Fibroblast of lung (primary cell): ENCODE results near the gene SCD5. TPM values are rescaled to one million over a fixed set of nuclear protein-coding genes. Genes with fewer than 3 reads are reported as not detected.

Experiments used
- DNase-seq, 2 donors: peaks; one replicate each; pipeline versions ENCODE4 v3.0.0 to v3.0.0-alpha.2; 2010; ENCODE audit warnings: low read depth in 2 of 2
- H2AFZ ChIP-seq: 2 replicates; pipeline ENCODE4 v1.5.1; 2012; ENCODE audit warnings: low read length, control low read depth, inconsistent platforms
- H3K27ac ChIP-seq: 2 replicates; pipeline ENCODE4 v1.5.1; 2011; ENCODE audit warnings: low read length, control low read depth; ENCODE audit not compliant: insufficient read depth
- H3K27me3 ChIP-seq: 2 replicates; pipeline ENCODE4 v1.5.1; 2011; ENCODE audit warnings: mild to moderate bottlenecking, low read length; ENCODE audit not compliant: control insufficient read depth, insufficient read depth
- H3K36me3 ChIP-seq: 2 replicates; pipeline ENCODE4 v1.5.1; 2011; ENCODE audit warnings: low read length; ENCODE audit not compliant: control insufficient read depth, insufficient read depth
- H3K4me1 ChIP-seq: 2 replicates; pipeline ENCODE4 v1.5.1; 2011; ENCODE audit warnings: low read length; ENCODE audit not compliant: control insufficient read depth, insufficient read depth; ENCODE audit errors: extremely low read depth
- H3K4me2 ChIP-seq: 2 replicates; pipeline ENCODE4 v1.5.1; 2011; ENCODE audit warnings: low read length, control low read depth; ENCODE audit not compliant: insufficient read depth; ENCODE audit errors: extremely low read depth
- H3K4me3 ChIP-seq, 4 experiments: fragments of 200-600 bp in 1 of 4; sonication (generic) in 1 of 4; replicated peaks in 1 of 4; 2 replicates each; pipeline ENCODE4 v1.5.1; 2011 to 2016; ENCODE audit warnings: low read length in 4 of 4, low read depth in 3 of 4, mild to moderate bottlenecking in 3 of 4, control low read depth in 2 of 4, inconsistent platforms in 1 of 4, mixed read lengths in 1 of 4; ENCODE audit not compliant: insufficient read depth in 1 of 4; ENCODE audit errors: control extremely low read depth in 1 of 4
- H3K79me2 ChIP-seq: 2 replicates; pipeline ENCODE4 v1.5.1; 2012; ENCODE audit warnings: mild to moderate bottlenecking, low read length, inconsistent platforms; ENCODE audit not compliant: control insufficient read depth, insufficient read depth
- H3K9ac ChIP-seq: 2 replicates; pipeline ENCODE4 v1.5.1; 2011; ENCODE audit warnings: mild to moderate bottlenecking, low read length, control low read depth; ENCODE audit not compliant: insufficient read depth
- H3K9me3 ChIP-seq: 2 replicates; pipeline ENCODE4 v1.5.1; 2012; ENCODE audit warnings: low read depth, low read length; ENCODE audit not compliant: control insufficient read depth, insufficient read depth
- H4K20me1 ChIP-seq: 2 replicates; pipeline ENCODE4 v1.5.1; 2011; ENCODE audit warnings: low read length; ENCODE audit not compliant: control insufficient read depth, insufficient read depth; ENCODE audit errors: extremely low read depth
- CTCF ChIP-seq, 2 donors: IDR thresholded peaks in 1 of 2; conservative IDR thresholded peaks in 1 of 2; 1 replicate in 1 of 2; 2 replicates in 1 of 2; pipeline ENCODE4 v1.5.1; 2011 to 2012; ENCODE audit warnings: low read length in 2 of 2, control low read depth in 1 of 2, inconsistent platforms in 1 of 2, low read depth in 1 of 2, mild to moderate bottlenecking in 1 of 2
- EZH2 ChIP-seq: IDR thresholded peaks from 2 replicates; pipeline ENCODE4 v1.5.1; 2012; ENCODE audit warnings: low read length, control low read depth, mild to moderate bottlenecking; ENCODE audit errors: missing control alignments
- polyA minus RNA-seq: library from RNA; depleted of rRNA, polyadenylated mRNA; stranded (reverse); fragments of >200 nt; gene quantifications from 2 replicates; pipeline ENCODE4 v1.2.3, GENCODE V29; 2011; ENCODE audit warnings: low replicate concordance
- polyA plus RNA-seq, 2 donors: library from polyadenylated mRNA; depleted of rRNA in 1 of 2; stranded (reverse) in 1 of 2; unstranded in 1 of 2; fragments of >200 nt; gene quantifications; 2 replicates each; pipeline ENCODE4 v1.2.1, GENCODE V29; 2011 to 2012; ENCODE audit warnings: missing spikeins in 1 of 2
- total RNA-seq: library from RNA; depleted of rRNA; stranded (reverse); fragments of >200 nt; gene quantifications from 2 replicates; pipeline ENCODE4 v1.2.1, GENCODE V29; 2014

The SCD5 gene
- total RNA-seq (10.5 and 11.4 TPM in 2 replicates), polyA plus RNA-seq (4.9 and 7.1 TPM in 2 replicates), polyA minus RNA-seq (5.2 and 9.9 TPM in 2 replicates)
- polyA plus RNA-seq (2012): 3.8 and 4.2 TPM in 2 replicates

- H4K20me1 ChIP-seq: no peaks in the 10 kb centered on the region
- no peak within 1 kb of the TSS for H3K27ac ChIP-seq
- H3K4me2 ChIP-seq: peak within 1 kb of the TSS; percentile 93
- peak within 1 kb of the TSS; percentile 60 to 77 (median 64) for H3K4me3 ChIP-seq
- H3K27me3 ChIP-seq: peaks cover 3% of the 10 kb centered on the region
- H2AFZ ChIP-seq: peak within 1 kb of the TSS; percentile 55
- H3K9ac ChIP-seq: peak within 1 kb of the TSS; percentile 30
- H3K9me3 ChIP-seq: no peaks in the 10 kb centered on the region
- TF ChIP-seq CTCF (conservative IDR thresholded peaks at IDR 0.05 in 1 of 2, IDR thresholded peaks at IDR 0.05 in 1 of 2; ENCODE audit: low read depth in 1 of 2, low read length in 2 of 2) (no peak), EZH2 (no peak)
- no peaks in the 10 kb centered on the region for H3K4me1 ChIP-seq
- H3K36me3 ChIP-seq: no peaks in the 10 kb centered on the region
- DNase-seq: peak; percentile 78 to 84
- no peaks in the 10 kb centered on the region for H3K79me2 ChIP-seq
Measured at GRCh38 chr4:82798168-82799005, at the start of gene SCD5. SCD5 (minus strand) TSS chr4:82798796; CDS start chr4:82798537, 259 bp downstream.

- Histone ChIP-seq H3K9ac (no peak overlapping the region), H4K20me1 (no peaks in the 10 kb centered on the region), H3K27me3 (no peaks in the 10 kb centered on the region), H3K36me3 (peaks cover 13% of the 10 kb centered on the region), H3K27ac (no peak overlapping the region), H3K4me2 (no peak overlapping the region), H3K4me1 (no peaks in the 10 kb centered on the region), H3K9me3 (no peaks in the 10 kb centered on the region), H3K79me2 (peaks cover 3% of the 10 kb centered on the region), H2AFZ (no peak overlapping the region), H3K4me3 (no peak overlapping the region)
- DNase-seq: peak in 1 of 2 donors; percentile 25
- TF ChIP-seq CTCF (conservative IDR thresholded peaks at IDR 0.05 in 1 of 2, IDR thresholded peaks at IDR 0.05 in 1 of 2; ENCODE audit: low read depth in 1 of 2, low read length in 2 of 2) (peak; percentile 20 to 50), EZH2 (no peak)
Measured at GRCh38 chr4:82842593-82842992, 44.0 kb upstream of the SCD5 start.

- no peaks in the 10 kb centered on the region for H3K9me3 ChIP-seq
- H2AFZ ChIP-seq: no peak overlapping the region
- H3K79me2 ChIP-seq: peaks cover 2% of the 10 kb centered on the region
- no peak overlapping the region for H3K9ac ChIP-seq
- no peak for TF ChIP-seq CTCF (conservative IDR thresholded peaks at IDR 0.05 in 1 of 2, IDR thresholded peaks at IDR 0.05 in 1 of 2; ENCODE audit: low read depth in 1 of 2, low read length in 2 of 2)
- no peak for TF ChIP-seq EZH2
- H3K36me3 ChIP-seq: peaks cover 14% of the 10 kb centered on the region
- no peak overlapping the region for H3K4me3 ChIP-seq
- H3K27me3 ChIP-seq: no peaks in the 10 kb centered on the region
- H3K27ac ChIP-seq: no peak overlapping the region
- DNase-seq: peak in 1 of 2 donors; percentile 37
- no peak overlapping the region for H3K4me2 ChIP-seq
- H4K20me1 ChIP-seq: no peaks in the 10 kb centered on the region
- H3K4me1 ChIP-seq: no peaks in the 10 kb centered on the region
Measured at GRCh38 chr4:82839624-82840023, 41.0 kb upstream of the SCD5 start.
